HL-60/S4 (cell line): Measurements from ENCODE around the gene MTFR1L.

Source experiments
- in situ Hi-C: fragments of 300-500 bp; cut with MboI; formaldehyde crosslinking; loops from 2 replicates; pipeline ENCODE4 v1.14.3; 2022; ENCODE audit warnings: low sequenced_read_pairs

Gene MTFR1L

GRCh38 chr1:25856856-25857255, 37.1 kb downstream of the MTFR1L start:
- in situ Hi-C loops: no loop called here

- in situ Hi-C loops: no loop called here
These were observed 38.7 kb downstream of the MTFR1L start for GRCh38 chr1:25858494-25858893.

- in situ Hi-C loops: no loop called here
These were observed 39.4 kb downstream of the MTFR1L start, which contains the start of gene AUNIP for GRCh38 chr1:25858906-25859789. AUNIP (minus strand) TSS chr1:25859457; CDS start chr1:25859357, 100 bp downstream.

GRCh38 chr1:25861316-25862286, 41.8 kb downstream of the MTFR1L start:
- in situ Hi-C loops: no loop called here

GRCh38 chr1:25862785-25863485, 43.2 kb downstream of the MTFR1L start:
- in situ Hi-C loops: no loop called here

- in situ Hi-C loops: no loop called here
These were observed 43.9 kb downstream of the MTFR1L start for GRCh38 chr1:25863486-25864262.

GRCh38 chr1:25864434-25864833, 44.7 kb downstream of the MTFR1L start:
- in situ Hi-C loops: no loop called here

GRCh38 chr1:25866288-25866687, 46.5 kb downstream of the MTFR1L start:
- in situ Hi-C loops: no loop called here

GRCh38 chr1:25867210-25867991, 47.6 kb downstream of the MTFR1L start:
- in situ Hi-C loops: no loop called here

GRCh38 chr1:25869909-25870606, 50.3 kb downstream of the MTFR1L start:
- in situ Hi-C loops: no loop called here

- in situ Hi-C loops: no loop called here
These were observed 50.9 kb downstream of the MTFR1L start for GRCh38 chr1:25870614-25871013.

GRCh38 chr1:25871086-25871703, 51.4 kb downstream of the MTFR1L start:
- in situ Hi-C loops: no loop called here

GRCh38 chr1:25871704-25872494, 52.1 kb downstream of the MTFR1L start:
- in situ Hi-C loops: no loop called here

- in situ Hi-C loops: no loop called here
These were observed 53.0 kb downstream of the MTFR1L start for GRCh38 chr1:25872713-25873112.

GRCh38 chr1:25873120-25873519, 53.4 kb downstream of the MTFR1L start:
- in situ Hi-C loops: no loop called here

GRCh38 chr1:25874209-25874608, 54.5 kb downstream of the MTFR1L start:
- in situ Hi-C loops: no loop called here

- in situ Hi-C loops: no loop called here
These were observed 54.9 kb downstream of the MTFR1L start for GRCh38 chr1:25874635-25875153.
